Neural crest cell (in vitro differentiated cells): ENCODE measurements around the gene NEURL4. TPM values are rescaled to one million over a fixed set of nuclear protein-coding genes. Genes with fewer than 3 reads are reported as not detected.

Source experiments
- DNase-seq: peaks from one replicate; pipeline ENCODE4 v3.0.0; 2021; ENCODE audit warnings: low read depth, mixed read lengths, low spot score
- H3K27ac Mint-ChIP-seq: one replicate; pipeline ENCODE4 v1.8.0; 2021; ENCODE audit warnings: mild to moderate bottlenecking, mixed read lengths; ENCODE audit not compliant: unreplicated experiment
- H3K27me3 Mint-ChIP-seq: 2 replicates; pipeline ENCODE4 v1.8.0; 2021; ENCODE audit warnings: low read depth, mild to moderate bottlenecking, mixed read lengths
- H3K36me3 Mint-ChIP-seq: 2 replicates; pipeline ENCODE4 v1.8.0; 2021; ENCODE audit warnings: low read depth, mild to moderate bottlenecking, mixed read lengths
- H3K4me1 Mint-ChIP-seq: 2 replicates; pipeline ENCODE4 v1.8.0; 2021; ENCODE audit warnings: mixed read lengths
- H3K4me3 Mint-ChIP-seq: one replicate; pipeline ENCODE4 v1.8.0; 2021; ENCODE audit warnings: mild to moderate bottlenecking, mixed read lengths
- H3K9me3 Mint-ChIP-seq: 2 replicates; pipeline ENCODE4 v1.8.0; 2021; ENCODE audit warnings: mixed read lengths
- total RNA-seq: library from RNA; stranded (reverse); gene quantifications from 2 replicates; pipeline ENCODE4 v1.2.1, GENCODE V29; 2021
- TF ChIP-seq, protein P1 (sequence below): fragments of 200-600 bp; sonication (generic); conservative IDR thresholded peaks from 2 replicates; pipeline ENCODE4 v1.5.0; 2021; ENCODE audit warnings: antibody characterized with exemption, mild to moderate bottlenecking

NEURL4 gene
- total RNA-seq, 1 donor from 2014 or later: 69.5 TPM

DNA sequence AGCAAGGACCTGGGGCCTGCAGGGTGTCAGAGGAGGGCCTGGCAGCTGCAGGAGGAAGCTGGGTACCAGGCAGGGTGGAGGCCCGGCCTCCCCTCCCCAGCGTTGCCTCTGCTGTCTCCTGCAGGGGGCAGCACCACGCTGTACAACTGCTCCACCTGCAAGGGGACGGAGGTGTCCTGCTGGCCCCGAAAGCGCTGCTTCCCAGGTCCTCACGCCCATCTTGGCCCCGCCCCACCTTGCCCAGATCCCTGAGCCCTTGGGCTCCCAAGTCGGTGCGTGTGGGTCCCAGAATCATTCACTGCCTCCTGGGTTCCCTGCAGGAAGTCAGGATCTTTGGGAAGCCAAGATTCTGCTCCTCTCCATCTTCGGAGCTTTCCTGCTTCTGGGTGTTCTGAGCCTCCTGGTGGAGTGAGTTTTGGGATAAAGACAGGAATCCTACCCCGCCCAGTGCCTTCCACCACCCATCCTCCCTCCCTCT lies 27.0 kb upstream of the NEURL4 start:
- peak; percentile 75 for DNase-seq
- Mint-ChIP-seq H3K36me3 (no peaks in the 10 kb centered on the region), H3K4me1 (peaks cover 23% of the 10 kb centered on the region), H3K4me3 (no peak overlapping the region), H3K27ac (no peak overlapping the region), H3K27me3 (no peaks in the 10 kb centered on the region), H3K9me3 (no peaks in the 10 kb centered on the region)
- TF ChIP-seq, protein P1, sequence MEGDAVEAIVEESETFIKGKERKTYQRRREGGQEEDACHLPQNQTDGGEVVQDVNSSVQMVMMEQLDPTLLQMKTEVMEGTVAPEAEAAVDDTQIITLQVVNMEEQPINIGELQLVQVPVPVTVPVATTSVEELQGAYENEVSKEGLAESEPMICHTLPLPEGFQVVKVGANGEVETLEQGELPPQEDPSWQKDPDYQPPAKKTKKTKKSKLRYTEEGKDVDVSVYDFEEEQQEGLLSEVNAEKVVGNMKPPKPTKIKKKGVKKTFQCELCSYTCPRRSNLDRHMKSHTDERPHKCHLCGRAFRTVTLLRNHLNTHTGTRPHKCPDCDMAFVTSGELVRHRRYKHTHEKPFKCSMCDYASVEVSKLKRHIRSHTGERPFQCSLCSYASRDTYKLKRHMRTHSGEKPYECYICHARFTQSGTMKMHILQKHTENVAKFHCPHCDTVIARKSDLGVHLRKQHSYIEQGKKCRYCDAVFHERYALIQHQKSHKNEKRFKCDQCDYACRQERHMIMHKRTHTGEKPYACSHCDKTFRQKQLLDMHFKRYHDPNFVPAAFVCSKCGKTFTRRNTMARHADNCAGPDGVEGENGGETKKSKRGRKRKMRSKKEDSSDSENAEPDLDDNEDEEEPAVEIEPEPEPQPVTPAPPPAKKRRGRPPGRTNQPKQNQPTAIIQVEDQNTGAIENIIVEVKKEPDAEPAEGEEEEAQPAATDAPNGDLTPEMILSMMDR: peak; percentile 87

DNA sequence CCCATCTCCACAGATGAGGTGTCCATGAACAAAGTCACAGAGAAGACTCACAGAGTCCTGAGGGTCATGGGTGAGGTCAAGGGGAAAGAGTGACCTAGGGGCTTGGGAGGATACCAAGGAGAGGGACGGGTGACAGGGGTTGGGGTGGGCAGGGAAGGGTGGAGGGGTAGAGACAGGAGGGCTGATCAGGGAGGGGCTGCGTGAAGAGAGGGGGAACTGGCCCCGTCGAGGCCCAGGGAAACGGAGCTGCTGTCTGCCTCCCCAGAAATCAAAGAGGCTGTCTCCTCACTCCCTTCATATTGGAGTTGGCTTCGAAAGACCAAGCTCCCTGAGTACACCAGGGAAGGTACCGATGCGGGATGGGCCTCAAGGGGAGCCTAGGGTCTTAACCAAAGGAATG lies 26.4 kb upstream of the NEURL4 start:
- Mint-ChIP-seq H3K36me3 (no peaks in the 10 kb centered on the region), H3K27me3 (no peaks in the 10 kb centered on the region), H3K9me3 (no peaks in the 10 kb centered on the region), H3K27ac (no peak overlapping the region), H3K4me3 (no peak overlapping the region), H3K4me1 (peaks cover 28% of the 10 kb centered on the region)
- TF ChIP-seq, protein P1: no peak
- DNase-seq: no peak

DNA sequence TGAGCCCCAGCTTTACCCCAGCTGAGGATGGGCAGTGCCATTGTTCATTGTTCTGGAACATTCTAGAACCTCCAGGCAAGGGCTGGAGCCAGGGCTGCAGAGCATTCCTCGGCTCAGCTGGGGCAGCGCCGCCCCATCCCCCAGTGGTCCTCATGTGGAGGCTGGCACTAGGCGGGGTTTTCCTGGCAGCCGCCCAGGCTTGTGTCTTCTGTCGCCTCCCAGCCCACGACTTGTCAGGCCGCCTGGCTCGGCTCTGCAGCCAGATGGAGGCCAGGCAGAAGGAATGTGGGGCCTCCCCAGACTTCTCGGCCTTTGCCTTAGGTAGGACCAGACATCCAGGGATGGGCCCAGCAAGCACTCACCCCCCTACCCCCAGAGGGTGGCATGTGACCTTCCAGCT lies 25.9 kb upstream of the NEURL4 start, which contains the start of gene TMEM95:
TSS of gene TMEM95 (plus strand) at position 104 of the 400 bp plus-strand sequence. CDS start at position 153, 49 bp downstream.
- H3K4me1 Mint-ChIP-seq: peaks cover 33% of the 10 kb centered on the region
- TF ChIP-seq, protein P1: no peak
- H3K9me3 Mint-ChIP-seq: no peaks in the 10 kb centered on the region
- no peaks in the 10 kb centered on the region for H3K36me3 Mint-ChIP-seq
- peak within 1 kb of the TSS; percentile 72 for H3K4me3 Mint-ChIP-seq
- H3K27ac Mint-ChIP-seq: peak within 1 kb of the TSS; percentile 29
- no peak for DNase-seq
- no peaks in the 10 kb centered on the region for H3K27me3 Mint-ChIP-seq

DNA sequence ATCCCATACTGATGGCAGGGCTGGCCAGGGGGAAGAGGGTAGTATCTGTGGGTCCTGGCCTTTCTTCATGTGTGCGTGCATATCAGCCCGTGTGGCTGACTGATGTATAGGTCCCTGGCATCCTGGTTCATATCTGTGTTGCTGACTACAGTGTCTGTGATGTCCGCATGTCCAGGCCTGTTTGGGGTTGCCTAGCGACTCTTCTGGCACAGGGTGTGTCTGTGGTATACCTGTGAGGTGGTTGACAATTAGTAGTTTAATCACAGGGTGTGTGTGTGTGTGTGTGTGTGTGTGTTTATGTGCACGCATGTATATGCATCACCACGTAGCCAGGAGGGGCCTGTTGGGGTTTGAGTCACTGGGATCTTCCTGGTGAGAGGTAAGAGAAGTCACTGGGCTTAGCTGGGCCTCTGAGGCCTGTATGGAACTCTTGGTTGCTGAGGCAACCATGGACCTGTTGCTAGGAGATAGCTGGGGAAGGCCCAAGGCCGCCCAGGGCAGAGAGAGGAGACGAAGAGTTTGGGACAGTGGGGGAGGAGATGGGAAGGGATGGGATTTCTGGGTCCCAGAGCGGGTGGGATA lies 25.2 kb upstream of the NEURL4 start:
- peak overlapping the region; percentile 29 for H3K27ac Mint-ChIP-seq
- peak overlapping the region; percentile 72 for H3K4me3 Mint-ChIP-seq
- no peaks in the 10 kb centered on the region for H3K9me3 Mint-ChIP-seq
- TF ChIP-seq, protein P1: no peak
- H3K36me3 Mint-ChIP-seq: no peaks in the 10 kb centered on the region
- peaks cover 40% of the 10 kb centered on the region for H3K4me1 Mint-ChIP-seq
- H3K27me3 Mint-ChIP-seq: no peaks in the 10 kb centered on the region
- DNase-seq: peak; percentile 32

DNA sequence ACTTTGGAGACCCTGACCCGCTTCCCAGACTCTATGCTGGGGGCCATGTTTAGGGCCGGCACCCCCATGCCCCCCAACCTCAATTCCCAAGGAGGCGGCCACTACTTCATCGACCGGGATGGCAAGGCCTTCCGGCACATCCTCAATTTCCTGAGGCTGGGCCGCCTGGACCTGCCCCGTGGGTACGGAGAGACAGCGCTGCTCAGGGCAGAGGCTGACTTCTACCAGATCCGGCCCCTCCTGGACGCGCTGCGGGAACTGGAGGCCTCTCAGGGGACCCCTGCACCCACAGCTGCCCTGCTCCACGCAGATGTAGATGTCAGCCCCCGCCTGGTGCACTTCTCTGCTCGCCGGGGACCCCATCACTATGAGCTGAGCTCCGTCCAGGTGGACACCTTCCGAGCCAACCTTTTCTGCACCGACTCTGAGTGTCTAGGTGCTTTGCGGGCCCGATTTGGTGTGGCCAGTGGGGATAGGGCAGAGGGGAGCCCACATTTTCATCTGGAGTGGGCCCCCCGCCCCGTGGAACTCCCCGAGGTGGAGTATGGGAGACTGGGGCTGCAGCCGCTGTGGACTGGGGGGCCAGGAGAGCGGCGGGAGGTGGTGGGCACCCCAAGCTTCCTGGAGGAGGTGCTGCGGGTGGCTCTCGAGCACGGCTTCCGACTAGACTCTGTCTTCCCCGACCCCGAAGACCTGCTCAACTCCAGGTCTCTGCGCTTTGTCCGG lies 23.9 kb upstream of the NEURL4 start:
- peak overlapping the region; percentile 85 for H3K4me3 Mint-ChIP-seq
- H3K36me3 Mint-ChIP-seq: no peaks in the 10 kb centered on the region
- no peak overlapping the region for H3K27ac Mint-ChIP-seq
- DNase-seq: no peak
- no peaks in the 10 kb centered on the region for H3K9me3 Mint-ChIP-seq
- TF ChIP-seq, protein P1: no peak
- H3K4me1 Mint-ChIP-seq: peaks cover 40% of the 10 kb centered on the region
- H3K27me3 Mint-ChIP-seq: no peaks in the 10 kb centered on the region
